Lung (tissue), 12 donors: ENCODE data around the gene STX16. TPM values are rescaled to one million over a fixed set of nuclear protein-coding genes. Genes with fewer than 3 reads are reported as not detected.

Source experiments
- ATAC-seq: fragments of 200-7000 bp; cut with Tn5 transposase; one replicate; pipeline ENCODE4 v1.9.1; 2020; ENCODE audit warnings: moderate number of reproducible peaks; ENCODE audit not compliant: insufficient read depth, low FRiP score
- DNase-seq, 3 donors: peaks; one replicate each; pipeline ENCODE4 v3.0.0-alpha.2; 2013 to 2017
- H3K27ac ChIP-seq, 2 donors: one replicate each; pipeline ENCODE4 v1.5.1; 2013; ENCODE audit warnings: mild to moderate bottlenecking in 2 of 2, moderate library complexity in 2 of 2, control low read depth in 1 of 2, inconsistent platforms in 1 of 2, low read depth in 1 of 2, low read length in 1 of 2
- H3K27me3 ChIP-seq, 3 donors: one replicate each; pipeline ENCODE4 v1.5.1; 2013; ENCODE audit warnings: low read length in 2 of 3; ENCODE audit not compliant: control insufficient read depth in 3 of 3, insufficient read depth in 3 of 3
- H3K36me3 ChIP-seq, 4 donors: one replicate each; pipeline ENCODE4 v1.5.1; 2013; ENCODE audit warnings: low read length in 4 of 4, mild to moderate bottlenecking in 1 of 4, moderate library complexity in 1 of 4; ENCODE audit not compliant: control insufficient read depth in 4 of 4, insufficient read depth in 4 of 4
- H3K4me1 ChIP-seq, 5 donors: one replicate each; pipeline ENCODE4 v1.5.1; 2013; ENCODE audit warnings: low read length in 5 of 5, mild to moderate bottlenecking in 2 of 5, moderate library complexity in 1 of 5; ENCODE audit not compliant: control insufficient read depth in 5 of 5, insufficient read depth in 5 of 5
- H3K4me3 ChIP-seq: one replicate; pipeline ENCODE4 v1.5.1; 2013; ENCODE audit warnings: mild to moderate bottlenecking, control low read depth, moderate library complexity
- H3K9ac ChIP-seq, 2 donors: one replicate each; pipeline ENCODE4 v1.5.1; 2013; ENCODE audit warnings: low read length in 2 of 2, control low read depth in 1 of 2; ENCODE audit not compliant: insufficient read depth in 1 of 2
- H3K9me3 ChIP-seq, 4 donors: one replicate each; pipeline ENCODE4 v1.5.1; 2013; ENCODE audit warnings: low read length in 3 of 4, mild to moderate bottlenecking in 1 of 4, moderate library complexity in 1 of 4; ENCODE audit not compliant: control insufficient read depth in 4 of 4, insufficient read depth in 3 of 4
- WGBS, 2 donors: extraction: QIAGEN DNeasy Blood & Tissue Kit; methylation state at CpG; one replicate each; pipeline ENCODE4 v1.1.7; 2013; 5-methylcytosine and 5-hydroxymethylcytosine counted together
- polyA plus RNA-seq, 2 donors: library from polyadenylated mRNA; stranded (reverse); fragments of 200-250 nt; gene quantifications; one replicate each; pipeline ENCODE4 v1.2.1, GENCODE V29; 2013
- total RNA-seq, 2 donors: library from RNA; depleted of rRNA in 1 of 2; stranded (reverse); fragments of >200 nt in 1 of 2; gene quantifications; one replicate each; pipeline ENCODE4 v1.2.1, GENCODE V29; 2014 to 2021
- TF ChIP-seq, protein P1 (sequence below): IDR thresholded peaks from 2 replicates; pipeline ENCODE4 v1.5.1; 2012; ENCODE audit warnings: mild to moderate bottlenecking; ENCODE audit errors: control extremely low read depth, extremely low read depth
- donor health status: control.
- donor health status: control.
- donor health status: Bipolar disorder and iron deficiency.
- donor health status: healthy.
- donor health status: DM: yes; HTN: yes; CAD: no.

The STX16 gene
- total and polyA plus RNA-seq, 4 donors, result 37.1 to 85.2 (median 46.9) TPM

GRCh38 chr20:58694241-58695083 is 43.4 kb downstream of the STX16 start:
- H3K9ac ChIP-seq, result no peak overlapping the region
- TF ChIP-seq, protein P1, sequence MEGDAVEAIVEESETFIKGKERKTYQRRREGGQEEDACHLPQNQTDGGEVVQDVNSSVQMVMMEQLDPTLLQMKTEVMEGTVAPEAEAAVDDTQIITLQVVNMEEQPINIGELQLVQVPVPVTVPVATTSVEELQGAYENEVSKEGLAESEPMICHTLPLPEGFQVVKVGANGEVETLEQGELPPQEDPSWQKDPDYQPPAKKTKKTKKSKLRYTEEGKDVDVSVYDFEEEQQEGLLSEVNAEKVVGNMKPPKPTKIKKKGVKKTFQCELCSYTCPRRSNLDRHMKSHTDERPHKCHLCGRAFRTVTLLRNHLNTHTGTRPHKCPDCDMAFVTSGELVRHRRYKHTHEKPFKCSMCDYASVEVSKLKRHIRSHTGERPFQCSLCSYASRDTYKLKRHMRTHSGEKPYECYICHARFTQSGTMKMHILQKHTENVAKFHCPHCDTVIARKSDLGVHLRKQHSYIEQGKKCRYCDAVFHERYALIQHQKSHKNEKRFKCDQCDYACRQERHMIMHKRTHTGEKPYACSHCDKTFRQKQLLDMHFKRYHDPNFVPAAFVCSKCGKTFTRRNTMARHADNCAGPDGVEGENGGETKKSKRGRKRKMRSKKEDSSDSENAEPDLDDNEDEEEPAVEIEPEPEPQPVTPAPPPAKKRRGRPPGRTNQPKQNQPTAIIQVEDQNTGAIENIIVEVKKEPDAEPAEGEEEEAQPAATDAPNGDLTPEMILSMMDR, result no peak
- no peak overlapping the region for H3K27ac ChIP-seq
- peaks cover 0 to 2% (median 0%) of the 10 kb centered on the region in 3 donors for H3K27me3 ChIP-seq
- ATAC-seq, result no peak
- peaks cover 0 to 32% (median 22%) of the 10 kb centered on the region in 4 donors for H3K36me3 ChIP-seq
- H3K9me3 ChIP-seq, result peaks cover 0 to 4% (median 0%) of the 10 kb centered on the region in 4 donors
- DNase-seq, result peak in 1 of 3 donors; percentile 7
- 96 to 97% methylated on average over 33 of the region's 33 CpGs for WGBS, 2 donors
- H3K4me3 ChIP-seq, result no peak overlapping the region
- peaks cover 0 to 29% (median 15%) of the 10 kb centered on the region in 5 donors for H3K4me1 ChIP-seq

- H3K9ac ChIP-seq, result no peak overlapping the region
- WGBS, 2 donors, result 90 to 97% methylated on average over 9 of the region's 9 CpGs
- no peak overlapping the region for H3K27ac ChIP-seq
- H3K36me3 ChIP-seq, result peaks cover 0 to 37% (median 24%) of the 10 kb centered on the region in 4 donors
- peaks cover 0 to 2% (median 0%) of the 10 kb centered on the region in 3 donors for H3K27me3 ChIP-seq
- DNase-seq, result no peak
- peaks cover 0 to 4% (median 0%) of the 10 kb centered on the region in 4 donors for H3K9me3 ChIP-seq
- H3K4me3 ChIP-seq, result no peak overlapping the region
- peaks cover 0 to 33% (median 17%) of the 10 kb centered on the region in 5 donors for H3K4me1 ChIP-seq
- ATAC-seq, result no peak
- TF ChIP-seq, protein P1, result no peak
These were observed 44.1 kb downstream of the STX16 start for GRCh38 chr20:58695084-58695722.

DNA sequence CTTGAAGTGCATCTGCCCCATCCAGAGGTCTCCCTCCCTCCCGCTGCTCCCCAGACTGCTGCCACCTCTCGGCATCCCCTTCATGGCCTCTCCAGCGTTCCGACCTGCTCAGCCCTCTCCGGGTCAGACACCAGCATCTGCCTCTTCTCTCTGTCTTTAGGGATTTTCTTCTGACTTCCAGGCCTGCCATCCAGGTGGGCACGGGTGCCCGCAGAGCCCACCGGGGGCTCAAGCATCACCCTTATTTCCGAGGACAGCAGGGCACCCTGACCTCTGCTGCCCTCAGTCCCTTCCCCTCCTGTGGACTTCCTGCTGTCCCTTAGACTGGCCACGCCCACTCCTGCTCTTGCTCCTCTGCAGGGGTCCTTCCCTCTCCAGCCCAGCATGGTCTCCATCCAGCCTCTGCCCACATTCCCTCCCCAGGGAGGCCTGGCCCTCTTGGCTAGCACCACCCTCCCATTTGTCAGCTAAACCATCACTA is 44.9 kb downstream of the STX16 start:
- H3K9me3 ChIP-seq, result peaks cover 0 to 4% (median 0%) of the 10 kb centered on the region in 4 donors
- H3K4me3 ChIP-seq, result no peak overlapping the region
- 89 to 93% methylated on average over 10 of the region's 10 CpGs for WGBS, 2 donors
- peaks cover 0 to 30% (median 17%) of the 10 kb centered on the region in 5 donors for H3K4me1 ChIP-seq
- H3K9ac ChIP-seq, result no peak overlapping the region
- TF ChIP-seq, protein P1, result no peak
- ATAC-seq (no peak), DNase-seq (peak in 1 of 3 donors; percentile 10)
- H3K36me3 ChIP-seq, result peaks cover 2 to 40% (median 24%) of the 10 kb centered on the region in 4 donors
- peaks cover 0 to 2% (median 0%) of the 10 kb centered on the region in 3 donors for H3K27me3 ChIP-seq
- no peak overlapping the region for H3K27ac ChIP-seq
